Measurements from ENCODE around the gene LRRTM4. TPM values are rescaled to one million over a fixed set of nuclear protein-coding genes. Genes with fewer than 3 reads are reported as not detected.

LRRTM4 gene
- total RNA-seq, 2 donors from 2014 or later: 0.24 TPM; not detected in 1

DNA sequence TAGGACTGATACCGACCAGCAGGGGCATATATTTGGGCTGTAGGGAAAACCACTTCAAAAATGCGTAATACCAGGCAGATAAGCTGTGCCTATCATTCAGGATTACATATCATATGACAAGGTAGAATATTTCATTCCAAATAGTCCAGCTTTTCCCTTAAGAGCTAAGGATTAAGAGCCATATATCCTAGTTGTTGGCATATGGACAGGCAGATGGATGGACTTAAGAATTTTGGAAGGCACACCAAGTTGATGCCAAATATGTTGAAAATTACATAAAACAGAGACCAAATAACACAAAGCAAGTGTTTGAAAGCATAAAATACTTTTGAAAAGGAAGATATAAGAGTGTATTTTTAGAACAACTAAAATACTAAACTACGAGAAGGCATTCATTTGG is 52.1 kb downstream of the LRRTM4 start:
- Histone ChIP-seq H3K4me1 (no peaks in the 10 kb centered on the region), H3K4me3 (no peak overlapping the region), H3K36me3 (no peaks in the 10 kb centered on the region), H3K27ac (no peak overlapping the region), H3K27me3 (no peaks in the 10 kb centered on the region), H3K9me3 (no peaks in the 10 kb centered on the region)
- DNase-seq (ENCODE audit: low spot score): no peak
- no peak for TF ChIP-seq CTCF (IDR thresholded peaks at IDR 0.05)

- Histone ChIP-seq H3K4me1 (no peaks in the 10 kb centered on the region), H3K27ac (no peak overlapping the region), H3K9me3 (no peaks in the 10 kb centered on the region), H3K4me3 (no peak overlapping the region), H3K36me3 (no peaks in the 10 kb centered on the region), H3K27me3 (no peaks in the 10 kb centered on the region)
- DNase-seq (ENCODE audit: low spot score): no peak
- TF ChIP-seq CTCF (IDR thresholded peaks at IDR 0.05): no peak
Observed at GRCh38 chr2:77469106-77469505, 53.1 kb downstream of the LRRTM4 start.

DNA sequence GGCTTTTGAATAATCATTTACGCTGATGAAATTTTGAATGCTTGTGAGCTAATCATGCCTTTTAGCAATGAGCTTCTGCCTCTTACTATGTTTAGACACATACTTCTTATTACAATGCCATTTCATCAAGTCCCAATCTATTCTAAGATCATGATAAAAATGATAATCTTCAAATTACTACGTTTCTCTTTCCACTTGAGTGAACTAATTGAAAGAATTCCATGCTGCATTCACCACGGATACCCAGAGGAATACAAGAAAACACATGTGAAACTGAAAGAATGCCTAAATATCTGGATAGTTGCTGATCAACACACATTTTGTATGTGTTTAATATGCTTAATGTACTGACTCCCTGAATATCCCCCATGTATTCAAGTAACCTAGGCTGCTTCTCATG is 62.3 kb downstream of the LRRTM4 start:
- H3K9me3 ChIP-seq: no peaks in the 10 kb centered on the region
- no peak for TF ChIP-seq CTCF (IDR thresholded peaks at IDR 0.05)
- H3K27ac ChIP-seq: no peak overlapping the region
- no peaks in the 10 kb centered on the region for H3K4me1 ChIP-seq
- H3K36me3 ChIP-seq: no peaks in the 10 kb centered on the region
- H3K27me3 ChIP-seq: no peaks in the 10 kb centered on the region
- H3K4me3 ChIP-seq: no peak overlapping the region
- no peak for DNase-seq (ENCODE audit: low spot score)

DNA sequence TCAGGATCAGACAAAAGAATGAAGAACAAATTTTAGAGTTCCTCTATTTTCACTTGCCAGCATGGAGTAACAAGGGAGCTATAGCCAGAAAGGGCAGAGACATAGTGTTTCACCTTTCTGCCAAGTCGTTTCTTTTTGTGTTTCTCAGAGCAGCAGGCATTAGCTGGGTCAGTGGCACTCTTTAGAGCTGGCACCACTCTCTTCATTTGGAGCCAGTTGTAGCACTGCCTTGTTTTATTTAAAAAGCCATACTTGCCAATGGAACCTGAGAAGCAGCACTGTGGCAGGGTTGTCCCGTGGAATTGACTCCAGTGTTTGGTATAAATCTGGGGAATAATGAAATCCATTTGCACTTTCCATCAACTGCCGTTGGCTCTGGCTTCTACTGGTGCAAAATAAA is 64.0 kb downstream of the LRRTM4 start:
- no peaks in the 10 kb centered on the region for H3K27me3 ChIP-seq
- H3K4me3 ChIP-seq: no peak overlapping the region
- H3K27ac ChIP-seq: no peak overlapping the region
- no peaks in the 10 kb centered on the region for H3K4me1 ChIP-seq
- TF ChIP-seq CTCF (IDR thresholded peaks at IDR 0.05): no peak
- H3K9me3 ChIP-seq: no peaks in the 10 kb centered on the region
- DNase-seq (ENCODE audit: low spot score): no peak
- no peaks in the 10 kb centered on the region for H3K36me3 ChIP-seq

- TF ChIP-seq CTCF (IDR thresholded peaks at IDR 0.05): no peak
- Histone ChIP-seq H3K9me3 (no peaks in the 10 kb centered on the region), H3K4me1 (no peaks in the 10 kb centered on the region), H3K36me3 (no peaks in the 10 kb centered on the region), H3K27me3 (no peaks in the 10 kb centered on the region), H3K4me3 (no peak overlapping the region), H3K27ac (no peak overlapping the region)
- no peak for DNase-seq (ENCODE audit: low spot score)
Observed at GRCh38 chr2:77457665-77458064, 64.5 kb downstream of the LRRTM4 start.

GRCh38 chr2:77443076-77443475 is 79.1 kb downstream of the LRRTM4 start:
- no peak for DNase-seq (ENCODE audit: low spot score)
- Histone ChIP-seq H3K27ac (no peak overlapping the region), H3K27me3 (no peaks in the 10 kb centered on the region), H3K4me3 (no peak overlapping the region), H3K36me3 (no peaks in the 10 kb centered on the region), H3K4me1 (no peaks in the 10 kb centered on the region), H3K9me3 (no peaks in the 10 kb centered on the region)
- no peak for TF ChIP-seq CTCF (IDR thresholded peaks at IDR 0.05)

Data from right atrium auricular region (tissue), 2 donors.